ENCODE data around the gene TIRAP.
A peak's percentile ranks its signal among the peaks of the same experiment; 100 is the strongest.
"Not testable (repeated sequence)": the region's sequence is repeated elsewhere in the genome, so short reads cannot be mapped to it uniquely, and the experiment has no call there.

Gene TIRAP

GRCh38 chr11:126290887-126291286 is 8.0 kb downstream of the TIRAP start:
- DNase-seq = no peak

- DNase-seq = no peak
These were observed 10.8 kb downstream of the TIRAP start for GRCh38 chr11:126293726-126294125.

- no peak for DNase-seq
These were observed 14.1 kb downstream of the TIRAP start for GRCh38 chr11:126297004-126297403.

GRCh38 chr11:126303623-126304456 is 20.9 kb downstream of the TIRAP start, which contains the start of gene DCPS:
Gene DCPS (plus strand): TSS chr11:126304060. CDS start chr11:126304081, 21 bp downstream.
- peak; percentile 35 for DNase-seq

DNA sequence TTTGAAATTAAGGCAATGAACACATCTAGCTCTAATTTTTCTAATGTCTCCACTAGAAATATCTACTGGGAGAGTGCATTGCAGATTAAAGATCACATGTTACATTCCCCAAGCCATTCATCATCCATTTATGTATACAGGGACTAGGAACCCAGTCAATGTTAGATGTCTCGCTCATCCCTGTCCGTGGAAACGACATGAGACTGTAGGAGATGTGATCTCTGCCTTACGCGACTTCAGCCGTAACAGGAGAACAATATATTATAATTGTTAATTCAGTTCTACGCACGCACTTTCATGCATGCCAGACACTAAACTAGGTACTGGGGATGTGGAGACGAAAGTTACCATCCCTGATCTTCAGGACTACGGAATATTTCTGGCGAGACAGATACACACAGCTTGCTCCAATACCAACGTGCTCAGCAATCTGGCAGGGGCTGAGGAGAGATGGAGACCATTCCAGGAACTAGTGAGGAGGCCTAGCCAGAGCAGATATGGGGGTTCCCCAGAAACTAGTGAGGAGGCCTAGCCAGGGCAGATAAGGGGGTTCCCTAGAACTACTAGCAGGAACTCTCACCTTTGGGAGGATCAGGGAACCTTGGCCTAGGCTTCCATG is 21.7 kb downstream of the TIRAP start:
- no peak for DNase-seq

DNA sequence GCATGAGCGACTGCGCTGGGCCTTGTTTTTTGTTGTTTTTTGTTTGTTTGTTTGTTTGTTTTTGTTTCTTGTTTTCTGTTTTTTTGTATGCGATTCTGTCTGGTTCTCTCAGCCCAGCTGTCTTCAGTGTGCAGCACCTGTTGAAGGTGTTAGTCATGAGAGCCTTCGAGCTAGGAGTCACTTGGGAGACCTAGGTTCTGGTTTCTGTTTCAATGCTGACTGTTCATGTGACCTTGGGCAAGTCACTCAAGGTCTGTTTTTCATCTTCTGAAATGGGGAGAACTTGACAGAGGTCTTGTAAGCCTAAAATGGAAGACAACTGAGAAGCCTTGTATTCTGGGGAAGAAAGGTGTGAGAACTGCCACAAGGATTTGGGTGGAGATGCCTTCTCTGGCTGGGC is 22.8 kb downstream of the TIRAP start:
- no peak for DNase-seq

GRCh38 chr11:126307706-126308105 is 24.8 kb downstream of the TIRAP start:
- no peak for DNase-seq

DNA sequence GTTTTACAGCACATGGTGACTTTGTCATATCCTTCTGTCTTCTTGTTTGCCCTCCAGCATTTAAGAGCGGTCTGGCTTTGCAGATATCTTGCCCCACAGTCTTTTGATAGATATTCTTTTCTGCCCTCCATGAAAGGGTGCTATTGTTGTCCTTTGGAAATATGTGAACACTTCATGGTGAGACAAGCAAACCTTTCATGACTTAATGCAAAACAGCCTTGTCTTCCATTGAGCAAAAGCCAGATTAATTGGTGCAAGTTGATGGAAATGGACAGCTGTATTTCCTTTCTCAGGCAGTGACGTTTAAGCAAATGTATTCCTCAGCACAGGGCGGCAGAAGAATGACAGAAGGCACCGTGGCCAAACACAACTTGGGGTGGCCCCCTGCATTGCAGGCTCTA is 25.4 kb downstream of the TIRAP start:
- no peak for DNase-seq

DNA sequence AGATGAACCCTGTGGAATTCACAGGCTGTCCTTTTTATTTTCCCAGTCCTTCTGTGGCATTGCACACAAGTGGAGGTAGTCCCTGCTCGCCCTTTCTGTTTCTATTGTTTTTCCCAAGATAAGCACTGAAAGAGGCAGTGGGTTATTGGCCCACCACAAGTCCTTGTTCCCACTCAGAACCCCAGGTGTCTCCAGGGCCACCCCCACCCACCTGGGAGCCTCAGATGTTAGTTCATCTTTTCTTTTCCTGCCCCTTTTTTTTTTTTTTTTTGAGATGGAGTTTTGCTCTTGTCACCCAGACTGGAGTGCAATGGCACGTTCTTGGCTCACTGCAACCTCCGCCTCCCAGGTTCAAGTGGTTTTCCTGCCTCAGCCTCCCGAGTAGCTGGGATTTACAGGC is 25.9 kb downstream of the TIRAP start:
- not testable (repeated sequence) for DNase-seq

DNA sequence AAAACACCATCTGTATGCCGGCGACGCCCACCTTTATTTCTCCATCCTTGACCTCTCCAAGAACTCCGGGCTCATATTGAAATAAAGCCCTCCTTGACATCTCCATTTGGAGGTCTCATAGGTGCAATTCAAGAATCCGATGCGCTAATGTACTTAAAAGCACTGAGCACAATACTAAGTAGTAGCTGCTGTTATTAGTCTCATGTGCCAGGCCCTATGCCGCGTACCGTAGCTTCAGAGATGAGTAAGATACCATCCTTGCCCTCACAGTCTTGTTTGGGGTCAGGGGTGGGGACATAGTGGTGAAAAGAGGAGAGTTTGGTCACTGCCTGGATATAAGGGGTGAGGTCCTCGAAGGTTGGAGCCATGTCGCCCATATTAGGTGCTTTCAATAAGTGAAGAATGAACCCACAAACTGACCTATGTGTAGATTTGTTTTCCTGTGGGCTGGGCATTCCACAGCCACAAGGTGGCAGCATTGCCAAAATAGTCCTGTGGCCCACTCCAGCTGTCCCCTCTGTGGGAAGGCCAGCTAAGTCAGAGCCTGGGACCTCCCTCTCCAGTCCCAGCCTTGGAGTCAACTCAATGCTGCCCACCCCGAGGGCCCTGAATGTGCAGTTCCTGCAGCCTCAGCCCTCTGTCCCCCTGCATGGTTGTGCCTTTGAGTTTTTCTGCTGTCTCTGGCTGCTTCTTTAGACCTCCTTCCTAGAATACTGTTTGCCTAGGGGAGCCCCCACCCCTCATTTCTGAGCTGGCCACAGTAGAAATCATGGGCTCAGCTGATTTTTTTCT is 27.5 kb downstream of the TIRAP start:
- DNase-seq = no peak

- no peak for DNase-seq
These were observed 28.1 kb downstream of the TIRAP start for GRCh38 chr11:126310992-126311310.

GRCh38 chr11:126311401-126312291 is 28.8 kb downstream of the TIRAP start:
- peak; percentile 72 for DNase-seq

- no peak for DNase-seq
These were observed 30.1 kb downstream of the TIRAP start for GRCh38 chr11:126312961-126313360.

GRCh38 chr11:126313826-126314225 is 30.9 kb downstream of the TIRAP start:
- no peak for DNase-seq

GRCh38 chr11:126317432-126317755 is 34.5 kb downstream of the TIRAP start:
- no peak for DNase-seq

DNA sequence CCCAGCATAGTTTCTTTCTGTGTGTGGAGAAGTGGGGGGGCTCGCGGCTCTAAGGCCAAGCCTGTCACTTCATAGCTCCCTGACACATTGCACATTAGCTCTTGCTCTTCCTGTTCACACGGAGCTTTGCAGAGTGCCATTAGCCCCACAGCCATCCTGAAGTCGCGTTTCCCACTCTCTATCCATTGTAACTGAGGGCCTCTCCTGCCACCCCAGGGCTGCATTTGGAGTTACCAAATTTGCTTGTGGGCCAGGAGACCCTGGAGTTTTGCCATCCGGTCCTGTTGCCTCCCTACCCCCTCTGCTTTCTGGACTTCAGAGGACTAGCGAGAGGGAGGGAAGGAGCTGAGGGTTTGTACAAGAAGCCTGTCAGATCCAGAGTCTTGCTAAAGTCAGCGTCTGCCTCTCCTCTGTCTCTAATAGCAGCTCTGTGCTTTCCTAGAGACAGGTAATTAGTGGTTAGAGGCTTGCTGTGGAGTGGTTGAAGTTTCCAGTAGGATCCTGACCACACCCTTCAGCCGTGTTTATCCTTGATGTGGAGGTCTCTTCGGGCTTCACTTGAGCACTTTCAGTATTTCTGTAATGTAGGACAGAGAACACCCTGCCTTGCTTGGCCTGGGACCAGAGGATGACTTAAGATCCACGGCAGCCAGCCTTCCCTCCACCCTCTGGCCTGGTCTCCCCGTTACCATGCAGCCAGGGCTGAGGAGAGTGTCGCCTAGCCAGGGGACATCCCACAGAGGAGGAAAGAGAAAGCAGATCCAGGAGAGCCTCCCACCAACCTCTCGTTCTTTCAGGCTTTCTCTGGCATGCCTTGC is 35.1 kb downstream of the TIRAP start:
- DNase-seq = no peak

- DNase-seq = peak; percentile 81
These were observed 35.9 kb downstream of the TIRAP start for GRCh38 chr11:126318574-126319373.

DNA sequence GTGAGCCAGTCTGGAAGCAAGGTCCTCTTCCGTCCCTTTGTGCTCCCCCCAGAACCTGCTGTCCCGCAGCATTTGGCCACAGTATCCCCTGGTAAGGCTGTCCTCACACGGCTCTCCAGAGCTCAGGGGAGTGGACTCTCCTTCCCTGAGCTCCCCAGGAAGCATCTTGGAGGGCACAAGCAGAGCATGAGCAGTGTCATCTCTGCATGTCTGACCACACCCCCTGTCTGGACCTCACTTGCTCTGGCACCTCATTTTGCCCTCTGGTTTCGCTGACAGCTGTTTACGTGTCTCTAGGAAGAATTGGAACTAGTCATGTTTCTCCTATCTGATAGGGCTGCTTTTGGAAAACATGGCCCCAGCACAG is 36.5 kb downstream of the TIRAP start:
- DNase-seq = no peak

DNA sequence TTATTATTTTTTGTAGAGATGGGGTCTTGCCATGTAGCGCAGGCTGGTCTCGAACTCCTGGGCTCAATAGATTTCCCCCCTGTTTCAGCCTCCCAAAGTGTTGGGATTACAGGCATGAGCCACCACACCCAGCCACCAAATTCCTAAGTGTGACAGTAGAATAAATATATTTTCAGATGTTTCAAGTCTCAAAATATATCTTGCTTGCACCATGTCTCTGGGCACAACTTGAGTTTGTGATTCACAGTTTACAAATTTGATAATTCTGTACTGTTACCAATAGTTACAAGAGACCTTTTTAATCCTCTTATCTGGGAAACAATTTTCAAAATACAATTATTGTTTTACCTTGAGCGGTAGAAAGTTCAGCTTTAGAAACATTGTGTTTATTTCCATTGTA is 40.1 kb downstream of the TIRAP start:
- DNase-seq = no peak

DNA sequence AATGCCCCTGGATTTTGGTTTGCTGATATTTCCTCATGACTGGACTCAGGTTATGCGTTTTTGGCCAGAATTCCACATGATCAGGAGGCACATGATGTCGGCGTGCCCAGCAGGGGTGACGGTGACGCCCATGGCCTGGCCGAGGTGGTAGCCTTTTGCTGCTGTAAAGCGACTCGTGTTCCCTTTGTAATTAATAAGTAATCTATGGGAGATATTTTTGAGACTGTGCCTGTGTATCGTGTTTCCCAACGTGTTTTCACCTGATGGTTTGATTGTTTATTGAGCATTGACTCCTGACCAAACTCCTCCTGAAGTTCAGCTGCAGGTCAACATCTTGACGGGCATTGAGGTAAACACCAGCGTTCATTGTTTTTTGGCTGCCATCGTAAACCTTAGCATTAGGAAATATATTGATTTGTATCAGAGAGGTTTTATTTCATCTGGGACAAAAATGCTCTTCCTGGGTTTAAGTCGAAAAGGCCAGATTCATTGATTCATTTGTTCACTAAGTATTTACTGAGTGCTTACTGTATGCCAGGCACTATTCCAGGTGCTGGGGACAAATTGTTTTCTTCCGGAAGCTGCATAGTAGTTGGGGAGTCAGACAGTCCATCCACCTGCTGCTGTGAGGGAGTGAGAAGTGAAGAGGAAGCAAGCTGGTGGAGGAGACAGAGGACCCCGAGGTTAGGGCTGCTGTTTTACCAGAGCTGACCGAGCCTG is 44.5 kb downstream of the TIRAP start:
- DNase-seq = no peak

- DNase-seq = no peak
These were observed 45.1 kb downstream of the TIRAP start for GRCh38 chr11:126328001-126328390.
